ENCODE measurements around the gene IRF2. TPM values are rescaled to one million over a fixed set of nuclear protein-coding genes. Genes with fewer than 3 reads are reported as not detected.

The IRF2 gene
- polyA plus RNA-seq, 1 donor (not counting 4 experiments of a cell fraction or from before 2014, with no cell fraction given), result 23.8 TPM

GRCh38 chr4:184386271-184386781 lies 88.0 kb downstream of the IRF2 start:
- H4K20me1 ChIP-seq (ENCODE audit: control insufficient read depth, extremely low read depth, insufficient read depth, low read length), result no peaks in the 10 kb centered on the region
- no peak overlapping the region for H3K4me3 ChIP-seq (ENCODE audit: control insufficient read depth in 2 of 3, extremely low read depth in 1 of 3, insufficient read depth in 2 of 3, low read depth in 1 of 3, low read length in 3 of 3)
- dilution Hi-C loops (cut with MboI; ENCODE audit: extremely low pct_ligation_motif_present, low sequenced_read_pairs), result no loop called here
- H3K27me3 ChIP-seq (ENCODE audit: control insufficient read depth, extremely low read depth, insufficient read depth, low read length), result no peaks in the 10 kb centered on the region
- H3K4me2 ChIP-seq (ENCODE audit: control insufficient read depth, extremely low read depth, insufficient read depth, low read depth, low read length), result no peak overlapping the region
- no peak overlapping the region for H3K9ac ChIP-seq (ENCODE audit: control insufficient read depth, extremely low read depth, insufficient read depth, low read length)
- no peak overlapping the region for H2AFZ ChIP-seq (ENCODE audit: control insufficient read depth, low read length)
- FAIRE-seq (no peak), DNase-seq (ENCODE audit: low read depth, low spot score) (no peak)
- no peak for TF ChIP-seq EZH2 (IDR thresholded peaks at IDR 0.05; ENCODE audit: low read length)
- TF ChIP-seq CTCF (optimal IDR thresholded peaks at IDR 0.05 in 1 of 3, IDR thresholded peaks at IDR 0.05 in 1 of 3, conservative IDR thresholded peaks at IDR 0.05 in 1 of 3; ENCODE audit: extremely low read depth in 1 of 3, insufficient read depth in 2 of 3, low read length in 3 of 3), result no peak
- H3K79me2 ChIP-seq (ENCODE audit: control insufficient read depth, insufficient read depth, low read length), result no peaks in the 10 kb centered on the region
- no peak overlapping the region for H3K27ac ChIP-seq (ENCODE audit: control insufficient read depth, insufficient read depth, low read length)
- H3K36me3 ChIP-seq (ENCODE audit: control insufficient read depth in 2 of 2, extremely low read depth in 1 of 2, insufficient read depth in 2 of 2, low read length in 2 of 2), result peaks cover 5 to 19% of the 10 kb centered on the region in 2 experiments
- peaks cover 31% of the 10 kb centered on the region for H3K4me1 ChIP-seq (ENCODE audit: control insufficient read depth, extremely low read depth, insufficient read depth, low read length)
- no peaks in the 10 kb centered on the region for H3K9me3 ChIP-seq (ENCODE audit: control insufficient read depth, low read depth, low read length)
- no peaks in the 10 kb centered on the region for H3K9me1 ChIP-seq (ENCODE audit: control insufficient read depth, extremely low read depth, insufficient read depth, low read length)

- no peak for FAIRE-seq
- H3K4me1 ChIP-seq (ENCODE audit: control insufficient read depth, extremely low read depth, insufficient read depth, low read length), result peaks cover 31% of the 10 kb centered on the region
Observed at GRCh38 chr4:184385705-184386141, 88.6 kb downstream of the IRF2 start.

More at GRCh38 chr4:184385705-184386141, 88.6 kb downstream of the IRF2 start:
- no peaks in the 10 kb centered on the region for H3K79me2 ChIP-seq (ENCODE audit: control insufficient read depth, insufficient read depth, low read length)
- no peak overlapping the region for H3K27ac ChIP-seq (ENCODE audit: control insufficient read depth, insufficient read depth, low read length)
- H3K27me3 ChIP-seq (ENCODE audit: control insufficient read depth, extremely low read depth, insufficient read depth, low read length), result no peaks in the 10 kb centered on the region
- DNase-seq (ENCODE audit: low read depth, low spot score), result no peak
- no peaks in the 10 kb centered on the region for H3K9me1 ChIP-seq (ENCODE audit: control insufficient read depth, extremely low read depth, insufficient read depth, low read length)
- dilution Hi-C loops (cut with MboI; ENCODE audit: extremely low pct_ligation_motif_present, low sequenced_read_pairs), result no loop called here
- TF ChIP-seq CTCF (optimal IDR thresholded peaks at IDR 0.05 in 1 of 3, IDR thresholded peaks at IDR 0.05 in 1 of 3, conservative IDR thresholded peaks at IDR 0.05 in 1 of 3; ENCODE audit: extremely low read depth in 1 of 3, insufficient read depth in 2 of 3, low read length in 3 of 3) (no peak), EZH2 (IDR thresholded peaks at IDR 0.05; ENCODE audit: low read length) (no peak)
- H3K9ac ChIP-seq (ENCODE audit: control insufficient read depth, extremely low read depth, insufficient read depth, low read length), result no peak overlapping the region
- H3K36me3 ChIP-seq (ENCODE audit: control insufficient read depth in 2 of 2, extremely low read depth in 1 of 2, insufficient read depth in 2 of 2, low read length in 2 of 2), result peaks cover 3 to 15% of the 10 kb centered on the region in 2 experiments
- H3K9me3 ChIP-seq (ENCODE audit: control insufficient read depth, low read depth, low read length), result no peaks in the 10 kb centered on the region
- no peak overlapping the region for H3K4me3 ChIP-seq (ENCODE audit: control insufficient read depth in 2 of 3, extremely low read depth in 1 of 3, insufficient read depth in 2 of 3, low read depth in 1 of 3, low read length in 3 of 3)
- H2AFZ ChIP-seq (ENCODE audit: control insufficient read depth, low read length), result no peak overlapping the region
- H4K20me1 ChIP-seq (ENCODE audit: control insufficient read depth, extremely low read depth, insufficient read depth, low read length), result no peaks in the 10 kb centered on the region
- no peak overlapping the region for H3K4me2 ChIP-seq (ENCODE audit: control insufficient read depth, extremely low read depth, insufficient read depth, low read depth, low read length)
